H1 (cell line): ENCODE measurements around the gene MZF1. TPM values are rescaled to one million over a fixed set of nuclear protein-coding genes. Genes with fewer than 3 reads are reported as not detected.

Experiments
- BACH1 ChIP-seq: IDR thresholded peaks from 2 replicates; pipeline ENCODE4 v1.6.1; 2012; ENCODE audit warnings: low read length, improper control_type of control experiment
- BRCA1 ChIP-seq: IDR thresholded peaks from 2 replicates; pipeline ENCODE4 v1.6.1; 2012; ENCODE audit warnings: low read depth, low read length, improper control_type of control experiment
- POLR2AphosphoS5 ChIP-seq: IDR thresholded peaks from 2 replicates; pipeline ENCODE4 v1.6.1; 2011; ENCODE audit warnings: low read depth, low read length
- RAD21 ChIP-seq, 2 experiments: IDR thresholded peaks in 1 of 2; conservative IDR thresholded peaks in 1 of 2; 2 replicates each; pipeline ENCODE4 v1.6.1; 2011; ENCODE audit warnings: low read depth in 2 of 2, low read length in 2 of 2, improper control_type of control experiment in 1 of 2, inconsistent platforms in 1 of 2, mild to moderate bottlenecking in 1 of 2, moderate library complexity in 1 of 2
- RXRA ChIP-seq: IDR thresholded peaks from 2 replicates; pipeline ENCODE4 v1.6.1; 2011; ENCODE audit warnings: low read depth, mild to moderate bottlenecking, low read length, moderate library complexity; ENCODE audit not compliant: insufficient read depth
- SAP30 ChIP-seq: fragments of 300-600 bp; sonication (generic); IDR thresholded peaks from 2 replicates; pipeline ENCODE4 v1.7.1; 2012; ENCODE audit warnings: low read length, moderate library complexity, mild to moderate bottlenecking, inconsistent platforms; ENCODE audit not compliant: insufficient read depth, insufficient replicate concordance
- SIRT6 ChIP-seq: IDR thresholded peaks from one replicate; pipeline ENCODE4 v1.7.1; 2012; ENCODE audit warnings: low read length, inconsistent platforms
- TCF12 ChIP-seq: IDR thresholded peaks from 2 replicates; pipeline ENCODE4 v1.6.1; 2011; ENCODE audit warnings: low read depth, mild to moderate bottlenecking, low read length
- YY1 ChIP-seq: IDR thresholded peaks from 2 replicates; pipeline ENCODE4 v1.6.1; 2011; ENCODE audit warnings: low read depth, mild to moderate bottlenecking, low read length
- polyA plus RNA-seq, 7 experiments: library from polyadenylated mRNA; depleted of rRNA in 3 of 7; stranded (reverse) in 5 of 7; unstranded in 2 of 7; fragments of >200 nt in 5 of 7; fragments of 200-250 nt in 2 of 7; gene quantifications; 1 replicate in 5 of 7; 2 replicates in 1 of 7; 4 replicates in 1 of 7; pipeline versions ENCODE4 v1.2.1 to v1.2.3, GENCODE V29; 2011 to 2013; ENCODE audit warnings: missing spikeins in 2 of 7, mixed read lengths in 2 of 7
- total RNA-seq: library from RNA; stranded (reverse); fragmentation: NEBNext Ultra II Directional; extraction: Animal tissue kit (Norgen Biotek cat#: 25700); gene quantifications from 2 replicates; pipeline ENCODE4 v1.2.1, GENCODE V29; 2021
- TF ChIP-seq, protein P1 (sequence below): fragments of 300-600 bp; sonication (generic); IDR thresholded peaks from 2 replicates; pipeline ENCODE4 v1.7.1; 2012; ENCODE audit warnings: low read length, moderate library complexity, mild to moderate bottlenecking, inconsistent platforms; ENCODE audit not compliant: insufficient replicate concordance

The MZF1 gene
- total and polyA plus RNA-seq, 2 of the 8 experiments (the other 6 are each of a cell fraction or from before 2014, with no cell fraction given): 15.2 to 25.0 TPM

DNA sequence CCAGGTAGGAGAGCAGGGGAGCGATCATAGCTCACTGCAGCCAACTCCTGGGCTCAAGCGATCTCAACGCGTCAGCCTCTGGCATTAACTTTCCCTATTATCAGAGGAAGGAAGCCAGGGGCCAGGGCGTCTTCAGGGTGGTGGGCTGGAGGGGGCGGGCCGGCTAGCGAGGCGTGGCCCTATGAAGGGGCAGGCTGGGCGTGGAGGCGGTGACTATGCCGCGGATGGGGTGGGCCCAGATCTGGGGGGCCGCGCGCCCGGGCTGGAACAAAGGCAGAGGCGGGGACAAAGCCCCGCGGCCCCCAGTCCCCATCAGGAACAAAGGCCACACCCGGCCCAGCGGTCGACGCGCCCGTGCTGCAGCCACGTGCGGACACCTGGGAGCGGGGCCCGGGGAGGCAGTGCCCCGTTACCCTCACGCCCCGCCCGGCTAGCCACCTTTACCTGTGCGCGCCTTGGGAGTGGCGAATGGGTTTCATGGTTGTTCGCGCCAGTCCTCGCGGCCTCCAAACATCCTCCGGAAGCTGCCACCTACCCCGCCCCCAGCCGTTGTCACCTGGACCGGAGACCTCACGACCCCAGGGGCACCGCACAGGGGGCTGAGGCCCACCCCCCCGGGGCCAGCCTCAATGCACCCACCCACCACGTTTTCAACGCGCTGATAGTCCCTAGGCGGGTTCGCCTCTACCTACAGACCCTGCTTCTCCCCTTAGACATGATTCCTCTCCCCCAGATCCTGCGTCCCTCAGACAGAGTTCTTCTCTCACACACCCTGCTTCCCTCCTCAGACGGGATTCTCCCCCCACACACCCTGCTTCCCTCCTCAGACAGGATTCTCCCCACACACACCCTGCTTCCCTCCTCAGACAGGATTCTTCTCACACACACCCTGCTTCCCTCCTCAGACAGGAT is 34.6 kb downstream of the MZF1 start (continued):
- TF ChIP-seq, protein P1, sequence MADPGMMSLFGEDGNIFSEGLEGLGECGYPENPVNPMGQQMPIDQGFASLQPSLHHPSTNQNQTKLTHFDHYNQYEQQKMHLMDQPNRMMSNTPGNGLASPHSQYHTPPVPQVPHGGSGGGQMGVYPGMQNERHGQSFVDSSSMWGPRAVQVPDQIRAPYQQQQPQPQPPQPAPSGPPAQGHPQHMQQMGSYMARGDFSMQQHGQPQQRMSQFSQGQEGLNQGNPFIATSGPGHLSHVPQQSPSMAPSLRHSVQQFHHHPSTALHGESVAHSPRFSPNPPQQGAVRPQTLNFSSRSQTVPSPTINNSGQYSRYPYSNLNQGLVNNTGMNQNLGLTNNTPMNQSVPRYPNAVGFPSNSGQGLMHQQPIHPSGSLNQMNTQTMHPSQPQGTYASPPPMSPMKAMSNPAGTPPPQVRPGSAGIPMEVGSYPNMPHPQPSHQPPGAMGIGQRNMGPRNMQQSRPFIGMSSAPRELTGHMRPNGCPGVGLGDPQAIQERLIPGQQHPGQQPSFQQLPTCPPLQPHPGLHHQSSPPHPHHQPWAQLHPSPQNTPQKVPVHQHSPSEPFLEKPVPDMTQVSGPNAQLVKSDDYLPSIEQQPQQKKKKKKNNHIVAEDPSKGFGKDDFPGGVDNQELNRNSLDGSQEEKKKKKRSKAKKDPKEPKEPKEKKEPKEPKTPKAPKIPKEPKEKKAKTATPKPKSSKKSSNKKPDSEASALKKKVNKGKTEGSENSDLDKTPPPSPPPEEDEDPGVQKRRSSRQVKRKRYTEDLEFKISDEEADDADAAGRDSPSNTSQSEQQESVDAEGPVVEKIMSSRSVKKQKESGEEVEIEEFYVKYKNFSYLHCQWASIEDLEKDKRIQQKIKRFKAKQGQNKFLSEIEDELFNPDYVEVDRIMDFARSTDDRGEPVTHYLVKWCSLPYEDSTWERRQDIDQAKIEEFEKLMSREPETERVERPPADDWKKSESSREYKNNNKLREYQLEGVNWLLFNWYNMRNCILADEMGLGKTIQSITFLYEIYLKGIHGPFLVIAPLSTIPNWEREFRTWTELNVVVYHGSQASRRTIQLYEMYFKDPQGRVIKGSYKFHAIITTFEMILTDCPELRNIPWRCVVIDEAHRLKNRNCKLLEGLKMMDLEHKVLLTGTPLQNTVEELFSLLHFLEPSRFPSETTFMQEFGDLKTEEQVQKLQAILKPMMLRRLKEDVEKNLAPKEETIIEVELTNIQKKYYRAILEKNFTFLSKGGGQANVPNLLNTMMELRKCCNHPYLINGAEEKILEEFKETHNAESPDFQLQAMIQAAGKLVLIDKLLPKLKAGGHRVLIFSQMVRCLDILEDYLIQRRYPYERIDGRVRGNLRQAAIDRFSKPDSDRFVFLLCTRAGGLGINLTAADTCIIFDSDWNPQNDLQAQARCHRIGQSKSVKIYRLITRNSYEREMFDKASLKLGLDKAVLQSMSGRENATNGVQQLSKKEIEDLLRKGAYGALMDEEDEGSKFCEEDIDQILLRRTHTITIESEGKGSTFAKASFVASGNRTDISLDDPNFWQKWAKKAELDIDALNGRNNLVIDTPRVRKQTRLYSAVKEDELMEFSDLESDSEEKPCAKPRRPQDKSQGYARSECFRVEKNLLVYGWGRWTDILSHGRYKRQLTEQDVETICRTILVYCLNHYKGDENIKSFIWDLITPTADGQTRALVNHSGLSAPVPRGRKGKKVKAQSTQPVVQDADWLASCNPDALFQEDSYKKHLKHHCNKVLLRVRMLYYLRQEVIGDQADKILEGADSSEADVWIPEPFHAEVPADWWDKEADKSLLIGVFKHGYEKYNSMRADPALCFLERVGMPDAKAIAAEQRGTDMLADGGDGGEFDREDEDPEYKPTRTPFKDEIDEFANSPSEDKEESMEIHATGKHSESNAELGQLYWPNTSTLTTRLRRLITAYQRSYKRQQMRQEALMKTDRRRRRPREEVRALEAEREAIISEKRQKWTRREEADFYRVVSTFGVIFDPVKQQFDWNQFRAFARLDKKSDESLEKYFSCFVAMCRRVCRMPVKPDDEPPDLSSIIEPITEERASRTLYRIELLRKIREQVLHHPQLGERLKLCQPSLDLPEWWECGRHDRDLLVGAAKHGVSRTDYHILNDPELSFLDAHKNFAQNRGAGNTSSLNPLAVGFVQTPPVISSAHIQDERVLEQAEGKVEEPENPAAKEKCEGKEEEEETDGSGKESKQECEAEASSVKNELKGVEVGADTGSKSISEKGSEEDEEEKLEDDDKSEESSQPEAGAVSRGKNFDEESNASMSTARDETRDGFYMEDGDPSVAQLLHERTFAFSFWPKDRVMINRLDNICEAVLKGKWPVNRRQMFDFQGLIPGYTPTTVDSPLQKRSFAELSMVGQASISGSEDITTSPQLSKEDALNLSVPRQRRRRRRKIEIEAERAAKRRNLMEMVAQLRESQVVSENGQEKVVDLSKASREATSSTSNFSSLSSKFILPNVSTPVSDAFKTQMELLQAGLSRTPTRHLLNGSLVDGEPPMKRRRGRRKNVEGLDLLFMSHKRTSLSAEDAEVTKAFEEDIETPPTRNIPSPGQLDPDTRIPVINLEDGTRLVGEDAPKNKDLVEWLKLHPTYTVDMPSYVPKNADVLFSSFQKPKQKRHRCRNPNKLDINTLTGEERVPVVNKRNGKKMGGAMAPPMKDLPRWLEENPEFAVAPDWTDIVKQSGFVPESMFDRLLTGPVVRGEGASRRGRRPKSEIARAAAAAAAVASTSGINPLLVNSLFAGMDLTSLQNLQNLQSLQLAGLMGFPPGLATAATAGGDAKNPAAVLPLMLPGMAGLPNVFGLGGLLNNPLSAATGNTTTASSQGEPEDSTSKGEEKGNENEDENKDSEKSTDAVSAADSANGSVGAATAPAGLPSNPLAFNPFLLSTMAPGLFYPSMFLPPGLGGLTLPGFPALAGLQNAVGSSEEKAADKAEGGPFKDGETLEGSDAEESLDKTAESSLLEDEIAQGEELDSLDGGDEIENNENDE: no peak
- TF ChIP-seq BACH1: peak; percentile 49; the same call in 1 of the 2 replicates
- TF ChIP-seq BRCA1: no peak
- no peak for TF ChIP-seq RAD21 (IDR thresholded peaks at IDR 0.05 in 1 of 2, conservative IDR thresholded peaks at IDR 0.05 in 1 of 2; ENCODE audit: low read depth in 2 of 2, low read length in 2 of 2)
- TF ChIP-seq RXRA: no peak
- no peak for TF ChIP-seq SIRT6
- TF ChIP-seq SAP30: no peak
- TF ChIP-seq TCF12: 0 out of 2 replicates have a peak, but pooled peaks have one; percentile 3
- no peak for TF ChIP-seq YY1
- peak; percentile 84 for TF ChIP-seq POLR2AphosphoS5
